Measurements from ENCODE around the gene SPART. TPM values are rescaled to one million over a fixed set of nuclear protein-coding genes. Genes with fewer than 3 reads are reported as not detected.

The SPART gene
- total and polyA plus RNA-seq, 2 donors (not counting 1 experiment from before 2014, with no cell fraction given), result 93.0 to 109 TPM

- DNase-seq (ENCODE audit: low read depth in 2 of 2), result no peak
- no peak overlapping the region for H3K9ac ChIP-seq (ENCODE audit: insufficient read depth, low read length)
- H3K4me3 ChIP-seq (replicated peaks in 1 of 4; ENCODE audit: control extremely low read depth in 1 of 4, insufficient read depth in 1 of 4, low read depth in 3 of 4, low read length in 4 of 4), result no peak overlapping the region
- no peak overlapping the region for H3K4me2 ChIP-seq (ENCODE audit: extremely low read depth, insufficient read depth, low read length)
- no peaks in the 10 kb centered on the region for H3K27me3 ChIP-seq (ENCODE audit: control insufficient read depth, insufficient read depth, low read length)
- no peaks in the 10 kb centered on the region for H3K9me3 ChIP-seq (ENCODE audit: control insufficient read depth, insufficient read depth, low read depth, low read length)
- no peak overlapping the region for H2AFZ ChIP-seq (ENCODE audit: low read length)
- H3K79me2 ChIP-seq (ENCODE audit: control insufficient read depth, insufficient read depth, low read length), result no peaks in the 10 kb centered on the region
- H4K20me1 ChIP-seq (ENCODE audit: control insufficient read depth, extremely low read depth, insufficient read depth, low read length), result peaks cover 2% of the 10 kb centered on the region
- TF ChIP-seq CTCF (conservative IDR thresholded peaks at IDR 0.05 in 1 of 2, IDR thresholded peaks at IDR 0.05 in 1 of 2; ENCODE audit: low read depth in 1 of 2, low read length in 2 of 2) (no peak), EZH2 (IDR thresholded peaks at IDR 0.05; ENCODE audit: low read length, missing control alignments) (no peak)
- H3K4me1 ChIP-seq (ENCODE audit: control insufficient read depth, extremely low read depth, insufficient read depth, low read length), result no peaks in the 10 kb centered on the region
- no peaks in the 10 kb centered on the region for H3K36me3 ChIP-seq (ENCODE audit: control insufficient read depth, insufficient read depth, low read length)
- H3K27ac ChIP-seq (ENCODE audit: insufficient read depth, low read length), result no peak overlapping the region
These were observed 9.9 kb upstream of the SPART start for GRCh38 chr13:36356058-36356457.

GRCh38 chr13:36355632-36356031 lies 9.4 kb upstream of the SPART start:
- H3K9me3 ChIP-seq (ENCODE audit: control insufficient read depth, insufficient read depth, low read depth, low read length), result no peaks in the 10 kb centered on the region
- H3K4me3 ChIP-seq (replicated peaks in 1 of 4; ENCODE audit: control extremely low read depth in 1 of 4, insufficient read depth in 1 of 4, low read depth in 3 of 4, low read length in 4 of 4), result no peak overlapping the region
- H3K27ac ChIP-seq (ENCODE audit: insufficient read depth, low read length), result no peak overlapping the region
- H3K36me3 ChIP-seq (ENCODE audit: control insufficient read depth, insufficient read depth, low read length), result no peaks in the 10 kb centered on the region
- no peak for DNase-seq (ENCODE audit: low read depth in 2 of 2)
- H3K4me1 ChIP-seq (ENCODE audit: control insufficient read depth, extremely low read depth, insufficient read depth, low read length), result no peaks in the 10 kb centered on the region
- no peak overlapping the region for H3K9ac ChIP-seq (ENCODE audit: insufficient read depth, low read length)
- H3K4me2 ChIP-seq (ENCODE audit: extremely low read depth, insufficient read depth, low read length), result no peak overlapping the region
- TF ChIP-seq EZH2 (IDR thresholded peaks at IDR 0.05; ENCODE audit: low read length, missing control alignments), result no peak
- TF ChIP-seq CTCF (conservative IDR thresholded peaks at IDR 0.05 in 1 of 2, IDR thresholded peaks at IDR 0.05 in 1 of 2; ENCODE audit: low read depth in 1 of 2, low read length in 2 of 2), result no peak
- no peaks in the 10 kb centered on the region for H3K27me3 ChIP-seq (ENCODE audit: control insufficient read depth, insufficient read depth, low read length)
- H3K79me2 ChIP-seq (ENCODE audit: control insufficient read depth, insufficient read depth, low read length), result no peaks in the 10 kb centered on the region
- H4K20me1 ChIP-seq (ENCODE audit: control insufficient read depth, extremely low read depth, insufficient read depth, low read length), result no peaks in the 10 kb centered on the region
- H2AFZ ChIP-seq (ENCODE audit: low read length), result no peak overlapping the region

GRCh38 chr13:36354842-36355623 lies 8.8 kb upstream of the SPART start:
- Histone ChIP-seq H3K27ac (ENCODE audit: insufficient read depth, low read length) (no peak overlapping the region), H3K4me1 (ENCODE audit: control insufficient read depth, extremely low read depth, insufficient read depth, low read length) (no peaks in the 10 kb centered on the region), H3K4me3 (replicated peaks in 1 of 4; ENCODE audit: control extremely low read depth in 1 of 4, insufficient read depth in 1 of 4, low read depth in 3 of 4, low read length in 4 of 4) (no peak overlapping the region), H3K79me2 (ENCODE audit: control insufficient read depth, insufficient read depth, low read length) (no peaks in the 10 kb centered on the region), H3K4me2 (ENCODE audit: extremely low read depth, insufficient read depth, low read length) (no peak overlapping the region), H4K20me1 (ENCODE audit: control insufficient read depth, extremely low read depth, insufficient read depth, low read length) (no peaks in the 10 kb centered on the region), H3K9ac (ENCODE audit: insufficient read depth, low read length) (no peak overlapping the region), H3K27me3 (ENCODE audit: control insufficient read depth, insufficient read depth, low read length) (no peaks in the 10 kb centered on the region), H3K9me3 (ENCODE audit: control insufficient read depth, insufficient read depth, low read depth, low read length) (no peaks in the 10 kb centered on the region), H3K36me3 (ENCODE audit: control insufficient read depth, insufficient read depth, low read length) (no peaks in the 10 kb centered on the region), H2AFZ (ENCODE audit: low read length) (no peak overlapping the region)
- no peak for TF ChIP-seq CTCF (conservative IDR thresholded peaks at IDR 0.05 in 1 of 2, IDR thresholded peaks at IDR 0.05 in 1 of 2; ENCODE audit: low read depth in 1 of 2, low read length in 2 of 2)
- no peak for TF ChIP-seq EZH2 (IDR thresholded peaks at IDR 0.05; ENCODE audit: low read length, missing control alignments)
- no peak for DNase-seq (ENCODE audit: low read depth in 2 of 2)
